GM12892 (cell line): Measurements from ENCODE around the gene STPG3.
A peak's percentile ranks its signal among the peaks of the same experiment; 100 is the strongest.

ENCODE experiments used
- POLR2A ChIP-seq: IDR thresholded peaks from 2 replicates; pipeline ENCODE4 v1.6.1; 2011; ENCODE audit warnings: low read depth, low read length, control low read depth
- POLR2AphosphoS5 ChIP-seq: IDR thresholded peaks from 2 replicates; pipeline ENCODE4 v1.6.1; 2011; ENCODE audit warnings: low read depth, low read length, control low read depth

DNA sequence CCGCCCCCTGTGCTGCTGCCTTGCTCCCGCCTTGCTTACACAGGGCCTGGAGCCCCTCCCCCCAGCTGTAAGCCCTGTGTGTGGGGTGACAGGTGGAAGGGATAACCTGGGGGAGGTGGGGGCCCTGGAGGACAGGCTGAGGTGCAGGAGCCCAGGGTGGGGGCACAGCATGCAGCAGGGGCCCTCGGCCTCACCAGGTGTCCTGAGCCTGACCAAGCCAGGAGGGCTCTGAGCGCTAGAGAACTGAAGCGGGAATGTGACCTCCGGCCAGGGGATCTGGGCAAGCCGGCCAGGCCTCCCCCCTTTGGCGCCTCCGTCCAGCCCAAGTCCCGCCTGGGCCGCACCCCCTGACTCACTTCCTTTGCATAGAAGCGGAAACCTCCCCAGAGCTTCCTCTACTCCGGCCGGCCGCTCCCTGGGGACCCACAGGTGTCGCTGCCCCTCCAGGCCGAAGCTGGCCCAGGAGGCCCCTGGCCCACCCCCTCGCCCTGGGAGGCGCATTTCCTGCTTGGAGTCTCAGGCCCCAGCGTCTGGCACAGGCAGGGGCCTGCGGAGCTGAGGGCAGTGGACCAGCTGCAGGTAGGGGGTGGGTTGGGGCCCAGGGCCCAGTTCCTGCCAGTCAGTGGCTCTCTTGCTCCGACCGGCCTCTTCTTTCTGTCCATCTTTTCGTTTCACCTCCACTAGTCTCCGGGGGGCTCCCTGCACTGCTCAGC, 26.4 kb downstream of the STPG3 start, which contains the start of gene TOR4A:
- TF ChIP-seq POLR2A: peak; percentile 69
- TF ChIP-seq POLR2AphosphoS5: peak; percentile 77
